Measurements from ENCODE around the gene HMGB4. TPM values are rescaled to one million over a fixed set of nuclear protein-coding genes. Genes with fewer than 3 reads are reported as not detected.

HMGB4 gene
- total RNA-seq, 4 donors from 2014 or later = not detected

- no peaks in the 10 kb centered on the region for H3K9me3 ChIP-seq
- no peak overlapping the region for H3K4me3 ChIP-seq
- TF ChIP-seq POLR2A (IDR thresholded peaks at IDR 0.05) = no peak
- no peak for TF ChIP-seq CTCF (IDR thresholded peaks at IDR 0.05)
- TF ChIP-seq EP300 (IDR thresholded peaks at IDR 0.05; ENCODE audit: low read depth) = no peak
- no peak for TF ChIP-seq POLR2AphosphoS5 (IDR thresholded peaks at IDR 0.05)
- DNase-seq = no peak
- no peaks in the 10 kb centered on the region for H3K36me3 ChIP-seq
- WGBS, 2 donors (ENCODE audit: low coverage in 1 of 2) = 75 to 90% methylated on average over 7 to 8 of the region's 9 CpGs
- H3K4me1 ChIP-seq = no peaks in the 10 kb centered on the region
- in situ Hi-C loops (cut with MboI; ENCODE audit: low pct_ligation_motif_present in 1 of 4, low pct_unique_long_range_greater_than_20kb in 1 of 4, low sequenced_read_pairs in 3 of 4) = no loop called here
- intact Hi-C loops (cut with DNase I; ENCODE audit: low total_unique reads) = no loop called here
- H3K27me3 ChIP-seq = no peaks in the 10 kb centered on the region
- no peak overlapping the region for H3K27ac ChIP-seq
Measured at GRCh38 chr1:33898881-33899280, 35.0 kb downstream of the HMGB4 start.

GRCh38 chr1:33899746-33900145 is 35.9 kb downstream of the HMGB4 start:
- Histone ChIP-seq H3K4me3 (no peak overlapping the region), H3K4me1 (no peaks in the 10 kb centered on the region), H3K27ac (no peak overlapping the region), H3K27me3 (no peaks in the 10 kb centered on the region), H3K9me3 (no peaks in the 10 kb centered on the region), H3K36me3 (no peaks in the 10 kb centered on the region)
- intact Hi-C loops (cut with DNase I; ENCODE audit: low total_unique reads) = no loop called here
- TF ChIP-seq POLR2AphosphoS5 (IDR thresholded peaks at IDR 0.05) = no peak
- TF ChIP-seq EP300 (IDR thresholded peaks at IDR 0.05; ENCODE audit: low read depth) = no peak
- TF ChIP-seq POLR2A (IDR thresholded peaks at IDR 0.05) = no peak
- TF ChIP-seq CTCF (IDR thresholded peaks at IDR 0.05) = no peak
- in situ Hi-C loops (cut with MboI; ENCODE audit: low pct_ligation_motif_present in 1 of 4, low pct_unique_long_range_greater_than_20kb in 1 of 4, low sequenced_read_pairs in 3 of 4) = no loop called here
- DNase-seq = no peak
- whole genome bisulfite sequencing, 2 donors (ENCODE audit: low coverage in 1 of 2) = 20 to 70% methylated on average over 1 to 3 of the region's 3 CpGs

GRCh38 chr1:33902486-33903209 is 38.8 kb downstream of the HMGB4 start:
- in situ Hi-C loops (cut with MboI; ENCODE audit: low pct_ligation_motif_present in 1 of 4, low pct_unique_long_range_greater_than_20kb in 1 of 4, low sequenced_read_pairs in 3 of 4) = no loop called here
- WGBS, 2 donors (ENCODE audit: low coverage in 1 of 2) = 61 to 69% methylated on average over 5 to 6 of the region's 6 CpGs
- TF ChIP-seq POLR2A (IDR thresholded peaks at IDR 0.05) = no peak
- TF ChIP-seq CTCF (IDR thresholded peaks at IDR 0.05) = no peak
- no peak for TF ChIP-seq EP300 (IDR thresholded peaks at IDR 0.05; ENCODE audit: low read depth)
- no peak for TF ChIP-seq POLR2AphosphoS5 (IDR thresholded peaks at IDR 0.05)
- intact Hi-C loops (cut with DNase I; ENCODE audit: low total_unique reads) = no loop called here
- no peak overlapping the region for H3K27ac ChIP-seq
- H3K9me3 ChIP-seq = no peaks in the 10 kb centered on the region
- H3K4me1 ChIP-seq = no peaks in the 10 kb centered on the region
- H3K36me3 ChIP-seq = no peaks in the 10 kb centered on the region
- no peak overlapping the region for H3K4me3 ChIP-seq
- H3K27me3 ChIP-seq = no peaks in the 10 kb centered on the region
- no peak for DNase-seq

GRCh38 chr1:33903210-33903589 is 39.3 kb downstream of the HMGB4 start:
- Histone ChIP-seq H3K27me3 (no peaks in the 10 kb centered on the region), H3K4me3 (no peak overlapping the region), H3K9me3 (no peaks in the 10 kb centered on the region), H3K27ac (no peak overlapping the region), H3K36me3 (no peaks in the 10 kb centered on the region), H3K4me1 (no peaks in the 10 kb centered on the region)
- WGBS, 2 donors (ENCODE audit: low coverage in 1 of 2) = 3 to 18% methylated on average over 2 of the region's 2 CpGs
- no peak for DNase-seq
- in situ Hi-C loops (cut with MboI; ENCODE audit: low pct_ligation_motif_present in 1 of 4, low pct_unique_long_range_greater_than_20kb in 1 of 4, low sequenced_read_pairs in 3 of 4) (no loop called here), intact Hi-C loops (cut with DNase I; ENCODE audit: low total_unique reads) (no loop called here)
- no peak for TF ChIP-seq EP300 (IDR thresholded peaks at IDR 0.05; ENCODE audit: low read depth)
- TF ChIP-seq POLR2AphosphoS5 (IDR thresholded peaks at IDR 0.05) = no peak
- TF ChIP-seq POLR2A (IDR thresholded peaks at IDR 0.05) = no peak
- TF ChIP-seq CTCF (IDR thresholded peaks at IDR 0.05) = no peak
